Suprapubic skin (tissue), 4 donors: ENCODE measurements around the gene AFG1L. TPM values are rescaled to one million over a fixed set of nuclear protein-coding genes. Genes with fewer than 3 reads are reported as not detected.

ENCODE experiments used
- DNase-seq, 2 donors: peaks; one replicate each; pipeline ENCODE4 v3.0.0-alpha.2; 2019; ENCODE audit warnings: low spot score in 2 of 2
- H3K27ac ChIP-seq: fragments of 200-600 bp; sonication (generic); one replicate; pipeline ENCODE4 v1.5.1; 2019
- H3K27me3 ChIP-seq: fragments of 200-600 bp; sonication (generic); one replicate; pipeline ENCODE4 v1.5.1; 2019
- H3K36me3 ChIP-seq: fragments of 200-600 bp; sonication (generic); one replicate; pipeline ENCODE4 v1.5.1; 2019
- H3K4me1 ChIP-seq: fragments of 200-600 bp; sonication (generic); one replicate; pipeline ENCODE4 v1.5.1; 2019
- H3K4me3 ChIP-seq: fragments of 200-600 bp; sonication (generic); one replicate; pipeline ENCODE4 v1.5.1; 2019; ENCODE audit warnings: mild to moderate bottlenecking
- H3K9me3 ChIP-seq: fragments of 200-600 bp; sonication (generic); one replicate; pipeline ENCODE4 v1.5.1; 2019
- CTCF ChIP-seq, 2 donors: fragments of 200-600 bp in 1 of 2; fragments of 450-650 bp in 1 of 2; sonication (generic) in 1 of 2; IDR thresholded peaks; one replicate each; pipeline ENCODE4 v1.5.1; 2016 to 2019; ENCODE audit warnings: antibody characterized with exemption in 2 of 2, mild to moderate bottlenecking in 1 of 2, moderate library complexity in 1 of 2
- EP300 ChIP-seq: sonication (generic); formaldehyde crosslinking; IDR thresholded peaks from one replicate; pipeline ENCODE4 v1.6.1; 2017; ENCODE audit warnings: antibody characterized with exemption
- POLR2A ChIP-seq, 2 donors: fragments of 450-650 bp; IDR thresholded peaks; one replicate each; pipeline ENCODE4 v1.6.1; 2017; ENCODE audit warnings: antibody characterized with exemption in 2 of 2, mild to moderate bottlenecking in 2 of 2, moderate library complexity in 2 of 2
- POLR2AphosphoS5 ChIP-seq, 3 donors: sonication (generic); formaldehyde crosslinking; IDR thresholded peaks; one replicate each; pipeline ENCODE4 v1.6.1; 2017; ENCODE audit warnings: antibody characterized with exemption in 3 of 3
- WGBS: methylation state at CpG from one replicate; pipeline ENCODE4 v1.1.5; 2018; 5-methylcytosine and 5-hydroxymethylcytosine counted together
- total RNA-seq, 4 donors: library from RNA; depleted of rRNA; stranded (reverse); fragments of >200 nt; gene quantifications; one replicate each; pipeline ENCODE4 v1.1.0, GENCODE V29; 2016

Gene AFG1L
- total RNA-seq, 4 donors from 2014 or later, result 1.3 to 7.4 (median 3.0) TPM

GRCh38 chr6:108363113-108363512 is 68.3 kb downstream of the AFG1L start:
- Histone ChIP-seq H3K27ac (no peak overlapping the region), H3K27me3 (no peaks in the 10 kb centered on the region), H3K9me3 (no peaks in the 10 kb centered on the region), H3K36me3 (no peaks in the 10 kb centered on the region), H3K4me3 (no peak overlapping the region), H3K4me1 (no peaks in the 10 kb centered on the region)
- WGBS, result 89% methylated on average over 3 of the region's 3 CpGs
- TF ChIP-seq POLR2A (IDR thresholded peaks at IDR 0.05), result no peak
- TF ChIP-seq EP300, result no peak
- no peak for TF ChIP-seq CTCF (IDR thresholded peaks at IDR 0.05)
- TF ChIP-seq POLR2AphosphoS5 (IDR thresholded peaks at IDR 0.05), result no peak
- DNase-seq, result no peak

- Histone ChIP-seq H3K9me3 (no peaks in the 10 kb centered on the region), H3K4me3 (no peak overlapping the region), H3K27ac (no peak overlapping the region), H3K36me3 (no peaks in the 10 kb centered on the region), H3K27me3 (no peaks in the 10 kb centered on the region), H3K4me1 (no peaks in the 10 kb centered on the region)
- DNase-seq, result no peak
- 50% methylated on average over 6 of the region's 6 CpGs for WGBS
- TF ChIP-seq EP300 (no peak), POLR2AphosphoS5 (IDR thresholded peaks at IDR 0.05) (no peak), POLR2A (IDR thresholded peaks at IDR 0.05) (no peak)
Observed at GRCh38 chr6:108363889-108364313, 69.0 kb downstream of the AFG1L start.

DNA sequence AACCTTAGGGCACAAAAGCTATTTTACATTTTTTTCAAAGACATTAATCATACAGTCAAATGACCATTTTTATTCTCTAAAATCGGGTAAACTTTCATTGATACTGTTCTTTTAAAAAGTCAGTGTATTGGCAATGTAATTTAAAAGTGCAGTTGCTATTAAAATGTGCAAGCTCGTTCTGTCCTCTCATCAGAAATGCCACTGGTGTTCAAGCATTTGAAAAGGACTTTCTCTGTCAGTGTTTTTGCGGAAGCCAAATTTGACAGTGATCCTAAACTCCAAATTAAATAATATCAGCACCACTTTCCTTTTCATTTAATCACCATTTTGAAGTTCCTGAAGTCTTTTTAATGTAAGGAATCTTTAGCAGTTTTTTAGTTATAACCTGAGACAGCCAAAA is 69.6 kb downstream of the AFG1L start:
- no peaks in the 10 kb centered on the region for H3K36me3 ChIP-seq
- H3K4me1 ChIP-seq, result no peaks in the 10 kb centered on the region
- 69% methylated on average over 3 of the region's 3 CpGs for WGBS
- DNase-seq, result no peak
- no peak overlapping the region for H3K27ac ChIP-seq
- H3K27me3 ChIP-seq, result no peaks in the 10 kb centered on the region
- H3K9me3 ChIP-seq, result no peaks in the 10 kb centered on the region
- no peak for TF ChIP-seq POLR2AphosphoS5 (IDR thresholded peaks at IDR 0.05)
- no peak for TF ChIP-seq POLR2A (IDR thresholded peaks at IDR 0.05)
- no peak for TF ChIP-seq CTCF (IDR thresholded peaks at IDR 0.05)
- TF ChIP-seq EP300, result no peak
- no peak overlapping the region for H3K4me3 ChIP-seq

DNA sequence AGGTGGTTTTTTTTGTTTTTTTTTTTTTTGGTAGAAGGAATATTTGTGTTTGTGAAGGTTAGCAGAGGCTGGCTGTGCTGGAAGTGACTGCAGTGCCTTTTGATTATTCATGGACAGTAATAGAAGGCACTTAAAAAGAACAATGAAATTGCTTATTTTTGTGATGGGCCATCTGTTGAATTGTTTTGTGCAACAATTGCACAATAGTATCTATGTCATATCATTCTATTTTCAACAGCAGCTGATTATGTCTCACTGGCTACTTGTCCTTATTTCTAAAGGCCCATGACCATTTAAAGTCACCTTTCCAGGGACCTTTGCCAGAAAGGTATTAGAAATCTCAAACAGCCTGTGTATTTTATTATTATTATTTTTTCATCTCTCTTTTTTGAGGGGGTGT is 70.6 kb downstream of the AFG1L start:
- Histone ChIP-seq H3K4me3 (no peak overlapping the region), H3K4me1 (no peaks in the 10 kb centered on the region), H3K27ac (no peak overlapping the region), H3K27me3 (no peaks in the 10 kb centered on the region), H3K36me3 (no peaks in the 10 kb centered on the region), H3K9me3 (no peaks in the 10 kb centered on the region)
- no peak for DNase-seq
- TF ChIP-seq POLR2AphosphoS5 (IDR thresholded peaks at IDR 0.05) (no peak), EP300 (no peak), POLR2A (IDR thresholded peaks at IDR 0.05) (no peak), CTCF (IDR thresholded peaks at IDR 0.05) (no peak)

DNA sequence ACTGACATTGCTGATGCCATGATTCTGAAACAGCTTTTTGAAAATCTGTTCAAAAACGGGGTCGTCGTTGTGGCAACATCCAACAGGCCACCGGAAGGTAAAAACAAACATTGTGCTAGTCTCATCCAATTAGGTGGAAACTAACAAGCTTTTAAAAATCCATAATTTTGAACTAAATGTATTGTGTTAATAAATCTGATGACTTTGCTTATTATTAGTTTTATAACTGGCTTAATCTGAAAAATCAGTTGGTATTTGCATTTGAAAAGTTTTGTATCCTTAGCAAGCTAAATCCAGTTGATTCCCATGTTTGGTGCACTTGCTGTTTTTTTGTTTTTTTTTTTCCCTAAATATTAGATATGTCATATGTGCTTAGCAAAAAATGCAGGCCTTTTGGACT is 71.4 kb downstream of the AFG1L start:
- 96% methylated on average over 4 of the region's 4 CpGs for WGBS
- no peak for TF ChIP-seq CTCF (IDR thresholded peaks at IDR 0.05)
- TF ChIP-seq EP300, result no peak
- no peak for TF ChIP-seq POLR2A (IDR thresholded peaks at IDR 0.05)
- TF ChIP-seq POLR2AphosphoS5 (IDR thresholded peaks at IDR 0.05), result no peak
- H3K27ac ChIP-seq, result no peak overlapping the region

GRCh38 chr6:108368431-108369030 is 73.7 kb downstream of the AFG1L start:
- H3K4me1 ChIP-seq, result no peaks in the 10 kb centered on the region
- H3K4me3 ChIP-seq, result no peak overlapping the region
- no peaks in the 10 kb centered on the region for H3K27me3 ChIP-seq
- no peak overlapping the region for H3K27ac ChIP-seq
- no peak for DNase-seq
- no peak for TF ChIP-seq POLR2A (IDR thresholded peaks at IDR 0.05)
- H3K36me3 ChIP-seq, result no peaks in the 10 kb centered on the region
- 83% methylated on average over 3 of the region's 3 CpGs for WGBS
- no peaks in the 10 kb centered on the region for H3K9me3 ChIP-seq

More for the DNA sequence above, 71.4 kb downstream of the AFG1L start:
- Histone ChIP-seq H3K4me3 (no peak overlapping the region), H3K36me3 (no peaks in the 10 kb centered on the region), H3K4me1 (no peaks in the 10 kb centered on the region), H3K27me3 (no peaks in the 10 kb centered on the region), H3K9me3 (no peaks in the 10 kb centered on the region)
- DNase-seq, result no peak
